T47D (cell line): ENCODE results near the gene IKZF3.
"Not testable (repeated sequence)": the region's sequence is repeated elsewhere in the genome, so short reads cannot be mapped to it uniquely, and the experiment has no call there.

Source experiments
- DNase-seq, 2 experiments: peaks; one replicate each; pipeline versions ENCODE4 v3.0.0 to v3.0.0-alpha.2; 2011 to 2012; ENCODE audit warnings: low read depth in 1 of 2, low spot score in 1 of 2
- JUND ChIP-seq: IDR thresholded peaks from 2 replicates; pipeline ENCODE4 v1.6.1; 2012; ENCODE audit warnings: low read depth
- in situ Hi-C: cut with HindIII; loops from 2 replicates; pipeline ENCODE4 v1.10.0; 2016; ENCODE audit warnings: low sequenced_read_pairs, low pct_unique_long_range_greater_than_20kb

Gene IKZF3

DNA sequence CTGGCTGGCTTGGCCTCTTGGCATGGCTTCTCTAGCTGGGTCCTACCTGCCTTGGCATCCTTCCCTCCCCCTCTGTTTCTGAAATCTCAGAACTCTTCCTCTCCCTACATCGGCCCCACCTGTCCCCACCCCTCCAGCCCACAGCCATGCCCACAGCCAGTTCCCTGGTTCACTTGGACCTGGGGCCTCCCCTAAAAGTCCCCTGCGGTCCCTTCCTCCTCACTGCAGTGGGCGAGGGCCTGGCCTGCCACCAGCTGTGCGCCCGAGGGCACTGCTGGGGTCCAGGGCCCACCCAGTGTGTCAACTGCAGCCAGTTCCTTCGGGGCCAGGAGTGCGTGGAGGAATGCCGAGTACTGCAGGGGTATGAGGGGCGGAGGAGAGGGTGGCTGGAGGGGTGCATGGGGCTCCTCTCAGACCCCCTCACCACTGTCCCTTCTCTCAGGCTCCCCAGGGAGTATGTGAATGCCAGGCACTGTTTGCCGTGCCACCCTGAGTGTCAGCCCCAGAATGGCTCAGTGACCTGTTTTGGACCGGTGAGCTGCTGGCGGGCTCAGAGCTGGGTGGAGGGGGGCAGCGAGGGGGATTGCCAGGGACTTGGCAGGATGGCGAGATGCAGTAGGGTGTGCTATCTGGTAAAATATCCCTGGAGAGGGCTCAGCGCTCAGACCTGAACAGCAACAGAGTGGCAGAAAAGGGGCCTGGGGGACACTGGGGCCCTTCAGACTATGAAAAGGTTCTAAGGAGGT is 147.9 kb downstream of the IKZF3 start:
- no peak for DNase-seq
- in situ Hi-C loops, result no loop called here
- TF ChIP-seq JUND, result no peak

DNA sequence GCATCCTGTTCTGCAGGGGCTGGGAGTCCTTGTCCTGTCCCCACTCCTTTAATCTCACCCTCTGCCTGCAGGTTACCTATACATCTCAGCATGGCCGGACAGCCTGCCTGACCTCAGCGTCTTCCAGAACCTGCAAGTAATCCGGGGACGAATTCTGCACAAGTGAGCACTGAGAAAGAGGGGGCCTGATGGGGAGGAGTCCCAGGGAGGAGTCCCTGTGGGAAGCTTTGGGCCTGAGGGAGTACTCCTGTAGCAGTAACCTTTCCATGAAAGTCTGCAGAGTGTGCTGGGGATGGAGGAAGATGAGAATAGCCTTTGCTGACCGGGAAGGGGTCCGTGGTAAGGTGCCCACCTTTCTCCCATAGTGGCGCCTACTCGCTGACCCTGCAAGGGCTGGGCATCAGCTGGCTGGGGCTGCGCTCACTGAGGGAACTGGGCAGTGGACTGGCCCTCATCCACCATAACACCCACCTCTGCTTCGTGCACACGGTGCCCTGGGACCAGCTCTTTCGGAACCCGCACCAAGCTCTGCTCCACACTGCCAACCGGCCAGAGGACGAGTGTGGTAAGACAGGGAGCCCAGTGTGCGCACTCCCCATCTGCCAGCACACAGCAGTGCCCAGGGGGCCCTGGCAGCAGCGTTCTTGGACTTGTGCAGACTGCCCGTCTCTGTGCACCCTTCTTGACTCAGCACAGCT is 148.6 kb downstream of the IKZF3 start:
- in situ Hi-C loops, result no loop called here
- no peak for TF ChIP-seq JUND
- DNase-seq, result no peak

DNA sequence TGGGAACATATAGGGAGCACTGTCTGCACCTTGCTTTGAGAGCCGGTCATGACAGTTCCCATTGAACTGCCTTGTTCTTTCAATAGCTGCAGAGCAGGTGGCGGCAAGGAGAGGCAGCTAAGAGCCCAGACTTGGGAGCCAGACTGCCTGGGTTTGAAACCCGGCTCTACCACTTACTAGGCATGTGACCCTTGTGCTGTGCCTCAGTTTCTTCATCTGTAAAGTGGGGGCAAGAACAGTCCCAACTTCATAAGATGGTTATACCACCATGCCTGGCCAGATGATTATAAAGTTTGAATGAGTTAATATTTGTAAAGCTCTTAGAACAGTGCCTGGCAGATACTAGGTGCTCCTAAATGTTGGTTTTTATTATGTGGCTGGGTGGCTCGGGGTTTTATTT is 149.9 kb downstream of the IKZF3 start:
- no peak for TF ChIP-seq JUND
- no peak for DNase-seq
- in situ Hi-C loops, result no loop called here

DNA sequence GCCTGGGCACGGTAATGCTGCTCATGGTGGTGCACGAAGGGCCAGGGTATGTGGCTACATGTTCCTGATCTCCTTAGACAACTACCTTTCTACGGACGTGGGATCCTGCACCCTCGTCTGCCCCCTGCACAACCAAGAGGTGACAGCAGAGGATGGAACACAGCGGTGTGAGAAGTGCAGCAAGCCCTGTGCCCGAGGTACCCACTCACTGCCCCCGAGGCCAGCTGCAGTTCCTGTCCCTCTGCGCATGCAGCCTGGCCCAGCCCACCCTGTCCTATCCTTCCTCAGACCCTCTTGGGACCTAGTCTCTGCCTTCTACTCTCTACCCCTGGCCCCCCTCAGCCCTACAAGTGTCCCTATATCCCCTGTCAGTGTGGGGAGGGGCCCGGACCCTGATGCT is 152.3 kb downstream of the IKZF3 start:
- in situ Hi-C loops, result no loop called here
- no peak for DNase-seq
- no peak for TF ChIP-seq JUND

DNA sequence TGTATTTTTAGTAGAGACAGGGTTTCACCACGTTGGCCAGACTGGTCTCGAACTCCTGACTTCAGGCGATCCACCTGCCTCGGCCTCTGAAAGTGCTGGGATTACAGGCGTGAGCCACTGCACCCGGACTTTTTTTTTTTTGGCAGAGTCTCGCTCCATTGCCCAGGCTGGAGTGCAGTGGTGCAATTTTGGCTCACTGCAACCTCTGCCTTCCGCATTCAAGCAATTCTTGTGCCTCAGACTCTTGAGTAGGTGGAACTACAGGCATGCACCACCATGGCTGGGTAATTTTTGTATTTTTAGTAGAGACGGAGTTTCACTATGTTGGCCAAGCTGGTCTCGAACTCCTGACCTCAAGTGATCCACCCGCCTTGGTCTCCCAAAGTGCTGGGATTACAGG is 153.0 kb downstream of the IKZF3 start:
- DNase-seq, in situ Hi-C loops: not testable (repeated sequence)

DNA sequence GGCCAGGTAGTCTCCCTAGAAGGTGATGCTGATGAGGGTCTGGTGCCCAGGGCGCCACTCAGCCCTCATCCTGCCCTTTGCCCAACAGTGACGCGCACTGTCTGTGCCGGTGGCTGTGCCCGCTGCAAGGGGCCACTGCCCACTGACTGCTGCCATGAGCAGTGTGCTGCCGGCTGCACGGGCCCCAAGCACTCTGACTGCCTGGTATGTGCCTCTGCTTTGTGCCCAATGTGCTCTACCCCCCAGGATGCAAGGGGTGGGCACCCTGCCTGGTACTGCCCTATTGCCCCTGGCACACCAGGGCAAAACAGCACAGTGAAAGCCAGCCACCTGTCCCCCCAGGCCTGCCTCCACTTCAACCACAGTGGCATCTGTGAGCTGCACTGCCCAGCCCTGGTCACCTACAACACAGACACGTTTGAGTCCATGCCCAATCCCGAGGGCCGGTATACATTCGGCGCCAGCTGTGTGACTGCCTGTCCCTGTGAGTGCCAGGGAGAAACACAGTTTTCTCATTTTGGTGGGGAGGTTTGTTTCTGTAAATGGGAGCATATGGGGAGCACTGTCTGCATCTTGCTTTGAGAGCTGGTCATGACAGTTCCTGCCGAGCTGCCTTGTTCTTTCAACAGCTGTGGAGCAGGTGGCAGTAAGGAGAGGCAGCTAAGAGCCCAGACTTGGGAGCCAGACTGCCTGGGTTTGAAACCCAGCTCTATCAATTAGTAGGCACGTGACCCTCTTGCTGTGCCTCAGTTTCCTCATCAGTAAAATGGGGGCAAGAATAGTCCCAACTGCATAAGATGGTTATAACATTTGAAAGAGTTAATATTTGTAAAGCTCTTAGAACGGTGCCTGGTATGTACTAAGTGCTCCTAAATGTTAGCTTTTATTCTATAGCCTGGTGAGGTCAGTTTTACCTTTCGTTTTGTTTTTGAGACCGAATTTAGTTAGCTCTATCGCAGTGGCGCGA is 153.8 kb downstream of the IKZF3 start:
- in situ Hi-C loops, result no loop called here
- DNase-seq, result no peak
- TF ChIP-seq JUND, result no peak

DNA sequence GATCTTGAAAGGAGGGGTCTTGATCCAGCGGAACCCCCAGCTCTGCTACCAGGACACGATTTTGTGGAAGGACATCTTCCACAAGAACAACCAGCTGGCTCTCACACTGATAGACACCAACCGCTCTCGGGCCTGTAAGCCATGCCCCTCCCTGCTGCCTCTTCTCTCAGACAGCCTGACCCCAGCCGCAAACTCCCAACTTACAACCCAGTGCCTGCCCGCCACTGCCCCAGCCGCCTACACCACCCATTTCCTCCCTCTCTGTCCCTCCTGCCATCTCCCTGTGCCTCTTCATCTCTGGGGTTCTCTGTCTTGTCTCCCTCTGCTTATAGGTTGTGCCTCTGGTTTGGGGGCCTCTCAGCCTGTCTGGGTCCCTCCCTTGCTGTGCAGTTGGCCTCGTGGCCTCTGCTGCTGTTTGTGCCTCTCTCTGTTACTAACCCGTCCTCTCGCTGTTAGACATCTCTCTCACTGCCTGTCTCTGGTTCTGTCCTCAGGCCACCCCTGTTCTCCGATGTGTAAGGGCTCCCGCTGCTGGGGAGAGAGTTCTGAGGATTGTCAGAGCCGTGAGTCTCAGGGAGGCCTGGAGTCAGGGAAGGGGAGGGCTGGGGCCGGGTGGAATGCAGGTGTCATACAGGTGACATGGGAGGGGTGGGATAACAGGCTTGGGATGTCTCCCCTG is 154.7 kb downstream of the IKZF3 start:
- in situ Hi-C loops, result no loop called here
- DNase-seq, result no peak
- TF ChIP-seq JUND, result no peak
